ENCODE data around the gene MADCAM1. TPM values are rescaled to one million over a fixed set of nuclear protein-coding genes. Genes with fewer than 3 reads are reported as not detected.

Gene MADCAM1
- total RNA-seq, 1 donor from 2014 or later, result 0.98 TPM

GRCh38 chr19:463483-464207 is 32.6 kb upstream of the MADCAM1 start:
- no peak for DNase-seq (ENCODE audit: low spot score in 2 of 2, unreplicated experiment in 2 of 2)
- H3K9me3 Mint-ChIP-seq, result peaks cover 4% of the 10 kb centered on the region
- no peaks in the 10 kb centered on the region for H3K27me3 Mint-ChIP-seq (ENCODE audit: low read depth)
- no peak for TF ChIP-seq CTCF (IDR thresholded peaks at IDR 0.05; ENCODE audit: unreplicated experiment)
- no peak overlapping the region for H3K27ac Mint-ChIP-seq
- H3K4me3 Mint-ChIP-seq, result no peak overlapping the region
- peaks cover 6% of the 10 kb centered on the region for H3K4me1 Mint-ChIP-seq
- H3K36me3 Mint-ChIP-seq, result no peaks in the 10 kb centered on the region

GRCh38 chr19:464208-464545 is 32.1 kb upstream of the MADCAM1 start:
- Mint-ChIP-seq H3K36me3 (no peaks in the 10 kb centered on the region), H3K9me3 (peaks cover 4% of the 10 kb centered on the region), H3K27ac (no peak overlapping the region), H3K27me3 (ENCODE audit: low read depth) (no peaks in the 10 kb centered on the region), H3K4me1 (peaks cover 6% of the 10 kb centered on the region), H3K4me3 (no peak overlapping the region)
- no peak for DNase-seq (ENCODE audit: low spot score in 2 of 2, unreplicated experiment in 2 of 2)
- no peak for TF ChIP-seq CTCF (IDR thresholded peaks at IDR 0.05; ENCODE audit: unreplicated experiment)

- Mint-ChIP-seq H3K4me3 (no peak overlapping the region), H3K9me3 (peaks cover 4% of the 10 kb centered on the region), H3K27ac (no peak overlapping the region), H3K4me1 (peaks cover 3% of the 10 kb centered on the region), H3K36me3 (no peaks in the 10 kb centered on the region), H3K27me3 (ENCODE audit: low read depth) (no peaks in the 10 kb centered on the region)
- DNase-seq (ENCODE audit: low spot score in 2 of 2, unreplicated experiment in 2 of 2), result no peak
- no peak for TF ChIP-seq CTCF (IDR thresholded peaks at IDR 0.05; ENCODE audit: unreplicated experiment)
Observed at GRCh38 chr19:465056-465816, 31.1 kb upstream of the MADCAM1 start.

GRCh38 chr19:467554-467953 is 28.7 kb upstream of the MADCAM1 start:
- no peak for TF ChIP-seq CTCF (IDR thresholded peaks at IDR 0.05; ENCODE audit: unreplicated experiment)
- Mint-ChIP-seq H3K4me3 (no peak overlapping the region), H3K9me3 (peaks cover 4% of the 10 kb centered on the region), H3K4me1 (no peaks in the 10 kb centered on the region), H3K27ac (no peak overlapping the region), H3K27me3 (ENCODE audit: low read depth) (no peaks in the 10 kb centered on the region), H3K36me3 (no peaks in the 10 kb centered on the region)
- DNase-seq (ENCODE audit: low spot score in 2 of 2, unreplicated experiment in 2 of 2), result no peak

GRCh38 chr19:468587-469256 is 27.6 kb upstream of the MADCAM1 start:
- no peak for DNase-seq (ENCODE audit: low spot score in 2 of 2, unreplicated experiment in 2 of 2)
- H3K27ac Mint-ChIP-seq, result no peak overlapping the region
- H3K4me3 Mint-ChIP-seq, result no peak overlapping the region
- H3K9me3 Mint-ChIP-seq, result peaks cover 4% of the 10 kb centered on the region
- H3K27me3 Mint-ChIP-seq (ENCODE audit: low read depth), result no peaks in the 10 kb centered on the region
- H3K4me1 Mint-ChIP-seq, result no peaks in the 10 kb centered on the region
- TF ChIP-seq CTCF (IDR thresholded peaks at IDR 0.05; ENCODE audit: unreplicated experiment), result no peak
- H3K36me3 Mint-ChIP-seq, result no peaks in the 10 kb centered on the region
